Measurements from ENCODE around the gene GPI.

GRCh38 chr19:34418300-34418699 is 53.3 kb downstream of the GPI start:
- TF ChIP-seq POLR2A (IDR thresholded peaks at IDR 0.05) (no peak), CTCF (IDR thresholded peaks at IDR 0.05) (no peak)

Measured in esophagus squamous epithelium (tissue), 4 donors.